Mesenchymal stem cell (in vitro differentiated cells and primary cell): ENCODE results near the gene ARHGEF7.

Experiments
- DNase-seq: peaks from one replicate; pipeline ENCODE4 v3.0.0-alpha.2; 2013
- H2AFZ ChIP-seq: one replicate; pipeline ENCODE4 v1.6.1; 2013; ENCODE audit warnings: low read depth, mild to moderate bottlenecking, control low read depth, inconsistent platforms, low read length, moderate library complexity
- H2AK5ac ChIP-seq: 2 replicates; pipeline ENCODE4 v1.6.1; 2013; ENCODE audit warnings: low read length, moderate library complexity, mild to moderate bottlenecking, inconsistent platforms; ENCODE audit not compliant: severe bottlenecking
- H2BK120ac ChIP-seq: one replicate; pipeline ENCODE4 v1.6.1; 2013; ENCODE audit warnings: low read depth, mild to moderate bottlenecking, inconsistent platforms, low read length, moderate library complexity
- H2BK12ac ChIP-seq, 2 experiments: one replicate each; pipeline ENCODE4 v1.6.1; 2013; ENCODE audit warnings: inconsistent platforms in 2 of 2, low read length in 2 of 2, mild to moderate bottlenecking in 2 of 2, moderate library complexity in 2 of 2, control low read depth in 1 of 2
- H2BK15ac ChIP-seq: one replicate; pipeline ENCODE4 v1.6.1; 2013; ENCODE audit warnings: mild to moderate bottlenecking, low read depth, inconsistent platforms; ENCODE audit not compliant: poor library complexity, severe bottlenecking
- H2BK5ac ChIP-seq: 2 replicates; pipeline ENCODE4 v1.6.1; 2013; ENCODE audit warnings: low read depth, mild to moderate bottlenecking, low read length, control low read depth, inconsistent platforms; ENCODE audit not compliant: poor library complexity, severe bottlenecking
- H3K14ac ChIP-seq, 2 experiments: one replicate each; pipeline ENCODE4 v1.6.1; 2013; ENCODE audit warnings: inconsistent platforms in 2 of 2, low read length in 2 of 2, control low read depth in 1 of 2, mild to moderate bottlenecking in 1 of 2, moderate library complexity in 1 of 2
- H3K18ac ChIP-seq, 2 experiments: one replicate each; pipeline ENCODE4 v1.6.1; 2013; ENCODE audit warnings: inconsistent platforms in 2 of 2, low read length in 2 of 2, control low read depth in 1 of 2, low read depth in 1 of 2, mild to moderate bottlenecking in 1 of 2
- H3K23ac ChIP-seq, 2 experiments: one replicate each; pipeline ENCODE4 v1.6.1; 2013; ENCODE audit warnings: inconsistent platforms in 2 of 2, low read length in 2 of 2, mild to moderate bottlenecking in 2 of 2, moderate library complexity in 2 of 2, control low read depth in 1 of 2
- H3K27ac ChIP-seq: 2 replicates; pipeline ENCODE4 v1.5.1; 2013; ENCODE audit warnings: mild to moderate bottlenecking, moderate library complexity, low read length, control low read depth, inconsistent platforms; ENCODE audit not compliant: poor library complexity, severe bottlenecking
- H3K27me3 ChIP-seq, 2 experiments: 2 replicates each; pipeline versions ENCODE4 v1.6.1 to v1.7.0; 2013; ENCODE audit warnings: low read length in 2 of 2, mild to moderate bottlenecking in 2 of 2, moderate library complexity in 2 of 2, control low read depth in 1 of 2, inconsistent platforms in 1 of 2; ENCODE audit not compliant: control insufficient read depth in 1 of 2, insufficient read depth in 1 of 2
- H3K36me3 ChIP-seq, 2 experiments: 2 replicates each; pipeline versions ENCODE4 v1.6.1 to v1.7.0; 2013; ENCODE audit warnings: low read length in 2 of 2, control low read depth in 1 of 2, inconsistent platforms in 1 of 2, low read depth in 1 of 2, mild to moderate bottlenecking in 1 of 2; ENCODE audit not compliant: insufficient read depth in 2 of 2, control insufficient read depth in 1 of 2
- H3K4ac ChIP-seq, 2 experiments: one replicate each; pipeline ENCODE4 v1.6.1; 2013; ENCODE audit warnings: inconsistent platforms in 2 of 2, low read length in 2 of 2, mild to moderate bottlenecking in 2 of 2, moderate library complexity in 2 of 2, control low read depth in 1 of 2, low read depth in 1 of 2
- H3K4me1 ChIP-seq: 2 replicates; pipeline ENCODE4 v1.6.1; 2013; ENCODE audit warnings: low read depth, low read length, control low read depth; ENCODE audit not compliant: control insufficient read depth, insufficient read depth
- H3K4me2 ChIP-seq: 2 replicates; pipeline ENCODE4 v1.6.1; 2013; ENCODE audit warnings: low read length, mild to moderate bottlenecking, inconsistent platforms; ENCODE audit not compliant: poor library complexity, severe bottlenecking
- H3K4me3 ChIP-seq, 2 experiments: 2 replicates each; pipeline versions ENCODE4 v1.5.1 to v1.7.0; 2013; ENCODE audit warnings: low read length in 2 of 2, mild to moderate bottlenecking in 2 of 2, control low read depth in 1 of 2, low read depth in 1 of 2; ENCODE audit not compliant: insufficient read depth in 1 of 2
- H3K79me1 ChIP-seq: replicated peaks from 2 replicates; pipeline ENCODE4 v1.6.1; 2013; ENCODE audit warnings: mild to moderate bottlenecking, control low read depth, low read length, inconsistent platforms; ENCODE audit not compliant: poor library complexity, severe bottlenecking
- H3K9ac ChIP-seq: 2 replicates; pipeline ENCODE4 v1.7.0; 2013; ENCODE audit warnings: mild to moderate bottlenecking, low read length, moderate library complexity
- H3K9me3 ChIP-seq: 2 replicates; pipeline ENCODE4 v1.7.0; 2013; ENCODE audit warnings: mild to moderate bottlenecking, low read length; ENCODE audit not compliant: control insufficient read depth
- H4K8ac ChIP-seq: one replicate; pipeline ENCODE4 v1.6.1; 2013; ENCODE audit warnings: inconsistent platforms, mild to moderate bottlenecking, low read length, moderate library complexity
- H4K91ac ChIP-seq: one replicate; pipeline ENCODE4 v1.6.1; 2013; ENCODE audit warnings: mild to moderate bottlenecking, low read length, inconsistent platforms
- WGBS: methylation state at CpG from one replicate; pipeline ENCODE4 v1.1.7; 2013; ENCODE audit warnings: mixed read lengths; 5-methylcytosine and 5-hydroxymethylcytosine counted together

Gene ARHGEF7

GRCh38 chr13:111121506-111121905, 6.4 kb downstream of the ARHGEF7 start:
- Histone ChIP-seq H3K9me3 (no peaks in the 10 kb centered on the region), H3K18ac (no peak overlapping the region), H3K4me3 (no peak overlapping the region), H2AFZ (no peak overlapping the region), H3K27ac (no peak overlapping the region), H3K79me1 (no peaks in the 10 kb centered on the region), H3K9ac (no peak overlapping the region), H4K91ac (peak overlapping the region; percentile 54), H2BK5ac (no peak overlapping the region), H3K36me3 (peaks cover 0 to 2% of the 10 kb centered on the region in 2 experiments), H3K23ac (no peak overlapping the region), H3K4me2 (no peak overlapping the region), H3K14ac (peak overlapping the region in 1 of 2 experiments; percentile 62), H3K4me1 (peaks cover 1% of the 10 kb centered on the region), H3K4ac (no peak overlapping the region), H2AK5ac (no peak overlapping the region), H3K27me3 (peaks cover 0 to 23% of the 10 kb centered on the region in 2 experiments), H2BK120ac (no peak overlapping the region), H2BK12ac (no peak overlapping the region), H2BK15ac (no peak overlapping the region), H4K8ac (peak overlapping the region; percentile 25)
- no peak for DNase-seq
- 94% methylated on average over 16 of the region's 16 CpGs for WGBS

GRCh38 chr13:111122056-111122455, 6.9 kb downstream of the ARHGEF7 start:
- Histone ChIP-seq H2AK5ac (no peak overlapping the region), H3K27ac (no peak overlapping the region), H2AFZ (no peak overlapping the region), H3K23ac (no peak overlapping the region), H2BK5ac (no peak overlapping the region), H3K4me2 (no peak overlapping the region), H3K79me1 (no peaks in the 10 kb centered on the region), H3K4me3 (no peak overlapping the region), H3K9me3 (no peaks in the 10 kb centered on the region), H2BK12ac (no peak overlapping the region), H3K4ac (no peak overlapping the region), H3K36me3 (peaks cover 0 to 2% of the 10 kb centered on the region in 2 experiments), H3K27me3 (peaks cover 0 to 23% of the 10 kb centered on the region in 2 experiments), H2BK15ac (no peak overlapping the region), H3K4me1 (peaks cover 1% of the 10 kb centered on the region), H3K14ac (no peak overlapping the region), H2BK120ac (no peak overlapping the region), H3K9ac (no peak overlapping the region), H4K8ac (no peak overlapping the region), H3K18ac (no peak overlapping the region), H4K91ac (no peak overlapping the region)
- 73% methylated on average over 9 of the region's 12 CpGs for WGBS
- no peak for DNase-seq

GRCh38 chr13:111122631-111123030, 7.5 kb downstream of the ARHGEF7 start:
- no peak overlapping the region for H3K23ac ChIP-seq
- H3K36me3 ChIP-seq: peaks cover 0 to 2% of the 10 kb centered on the region in 2 experiments
- 90% methylated on average over 8 of the region's 9 CpGs for WGBS
- H3K27me3 ChIP-seq: peaks cover 0 to 22% of the 10 kb centered on the region in 2 experiments
- H3K18ac ChIP-seq: no peak overlapping the region
- H2BK12ac ChIP-seq: no peak overlapping the region
- no peaks in the 10 kb centered on the region for H3K79me1 ChIP-seq
- no peak overlapping the region for H4K91ac ChIP-seq
- no peak overlapping the region for H2AK5ac ChIP-seq
- no peak overlapping the region for H3K4me3 ChIP-seq
- no peak overlapping the region for H4K8ac ChIP-seq
- no peak overlapping the region for H2BK15ac ChIP-seq
- no peak for DNase-seq
- H3K9me3 ChIP-seq: no peaks in the 10 kb centered on the region
- no peak overlapping the region for H3K27ac ChIP-seq
- no peak overlapping the region for H2AFZ ChIP-seq
- no peak overlapping the region for H3K4ac ChIP-seq
- no peak overlapping the region for H3K9ac ChIP-seq
- H3K4me2 ChIP-seq: no peak overlapping the region
- no peak overlapping the region for H3K14ac ChIP-seq
- peaks cover 1% of the 10 kb centered on the region for H3K4me1 ChIP-seq
- H2BK5ac ChIP-seq: no peak overlapping the region
- H2BK120ac ChIP-seq: no peak overlapping the region

GRCh38 chr13:111123221-111123620, 8.1 kb downstream of the ARHGEF7 start:
- Histone ChIP-seq H3K4me3 (no peak overlapping the region), H3K79me1 (no peaks in the 10 kb centered on the region), H3K27me3 (peaks cover 0 to 16% of the 10 kb centered on the region in 2 experiments), H3K18ac (no peak overlapping the region), H2BK12ac (no peak overlapping the region), H3K36me3 (peaks cover 0 to 2% of the 10 kb centered on the region in 2 experiments), H3K9ac (no peak overlapping the region), H2AK5ac (no peak overlapping the region), H2AFZ (no peak overlapping the region), H2BK15ac (no peak overlapping the region), H4K91ac (no peak overlapping the region), H3K4ac (no peak overlapping the region), H3K4me1 (no peaks in the 10 kb centered on the region), H3K14ac (peak overlapping the region in 1 of 2 experiments; percentile 85), H3K23ac (no peak overlapping the region), H2BK5ac (no peak overlapping the region), H3K27ac (no peak overlapping the region), H2BK120ac (no peak overlapping the region), H3K9me3 (no peaks in the 10 kb centered on the region), H4K8ac (no peak overlapping the region), H3K4me2 (no peak overlapping the region)
- DNase-seq: no peak
- WGBS: 89% methylated on average over 4 of the region's 4 CpGs
